Measurements from ENCODE around the gene DPYD. TPM values are rescaled to one million over a fixed set of nuclear protein-coding genes. Genes with fewer than 3 reads are reported as not detected.

The DPYD gene
- total RNA-seq, 1 experiment from 2014 or later, result 0.46 TPM

GRCh38 chr1:97870589-97870988, 50.2 kb downstream of the DPYD start:
- H3K4me1 Mint-ChIP-seq, result no peaks in the 10 kb centered on the region
- CTCF ChIA-PET, result no interaction called here
- no peak for ATAC-seq

More at GRCh38 chr1:97870589-97870988, 50.2 kb downstream of the DPYD start:
- H3K27me3 Mint-ChIP-seq (ENCODE audit: low read depth), result no peaks in the 10 kb centered on the region
- TF ChIP-seq ESRRA (CRISPR knock-in tag; IDR thresholded peaks at IDR 0.05; ENCODE audit: borderline replicate concordance) (no peak), PRDM15 (CRISPR knock-in tag; IDR thresholded peaks at IDR 0.05) (no peak), ZNF532 (CRISPR knock-in tag; IDR thresholded peaks at IDR 0.05; ENCODE audit: borderline replicate concordance) (no peak), KAT7 (CRISPR knock-in tag; IDR thresholded peaks at IDR 0.05; ENCODE audit: borderline replicate concordance) (no peak), NR3C1 (CRISPR knock-in tag; conservative IDR thresholded peaks at IDR 0.05; ENCODE audit: low read depth) (no peak), ZNF671 (CRISPR knock-in tag; IDR thresholded peaks at IDR 0.05) (no peak), NR1H2 (CRISPR knock-in tag; IDR thresholded peaks at IDR 0.05) (no peak), HMGA2 (CRISPR knock-in tag; IDR thresholded peaks at IDR 0.05) (no peak), AR (CRISPR knock-in tag; IDR thresholded peaks at IDR 0.05) (no peak), TEAD1 (CRISPR knock-in tag; IDR thresholded peaks at IDR 0.05) (no peak), OVOL2 (CRISPR knock-in tag; IDR thresholded peaks at IDR 0.05; ENCODE audit: borderline replicate concordance) (no peak), CBFB (CRISPR knock-in tag; IDR thresholded peaks at IDR 0.05; ENCODE audit: low read depth) (no peak), SMAD3 (CRISPR knock-in tag; IDR thresholded peaks at IDR 0.05; ENCODE audit: borderline replicate concordance) (no peak), ZNF232 (CRISPR knock-in tag; IDR thresholded peaks at IDR 0.05) (no peak), ZNF396 (CRISPR knock-in tag; IDR thresholded peaks at IDR 0.05; ENCODE audit: borderline replicate concordance) (no peak), NR2C2 (CRISPR knock-in tag; IDR thresholded peaks at IDR 0.05) (no peak), MLX (CRISPR knock-in tag; IDR thresholded peaks at IDR 0.05) (no peak), FOXK1 (CRISPR knock-in tag; IDR thresholded peaks at IDR 0.05) (no peak), NFATC4 (CRISPR knock-in tag; IDR thresholded peaks at IDR 0.05) (no peak), ATF6 (CRISPR knock-in tag; IDR thresholded peaks at IDR 0.05) (no peak)
- no peaks in the 10 kb centered on the region for H3K36me3 Mint-ChIP-seq
- no peak overlapping the region for H3K27ac Mint-ChIP-seq
- no peak for DNase-seq (ENCODE audit: low spot score)
- no peaks in the 10 kb centered on the region for H3K9me3 Mint-ChIP-seq
- no peak overlapping the region for H3K4me3 Mint-ChIP-seq
- POLR2A ChIA-PET, result no interaction called here

All from WTC11 (cell line).